Measurements from ENCODE around the gene DUSP18. TPM values are rescaled to one million over a fixed set of nuclear protein-coding genes. Genes with fewer than 3 reads are reported as not detected.

DUSP18 gene
- total and polyA plus RNA-seq, 2 of the 13 experiments (the other 11 are each of a cell fraction or from before 2014, with no cell fraction given) = 1.4 to 2.3 TPM

DNA sequence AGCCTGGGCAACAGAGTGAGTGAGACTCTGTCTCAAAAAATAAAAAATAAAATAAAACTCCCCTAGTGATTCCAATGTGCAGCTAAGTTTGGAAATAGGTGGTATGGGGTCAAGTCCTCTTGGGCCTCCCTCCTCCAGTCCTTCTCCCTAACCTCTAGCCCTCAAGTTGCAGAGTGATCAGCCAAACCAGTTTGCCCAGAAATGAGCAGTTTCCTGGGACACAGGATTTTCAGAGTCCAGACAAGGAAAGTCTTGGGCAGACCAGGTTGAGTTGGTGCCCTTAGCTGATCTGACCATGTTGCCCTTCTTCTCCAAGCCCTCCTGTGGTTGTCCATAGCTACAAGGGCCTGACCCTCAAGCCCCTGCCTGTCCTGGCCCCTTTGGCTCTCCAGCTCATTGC is 52.8 kb downstream of the DUSP18 start (continued):
- TF ChIP-seq, protein P1, sequence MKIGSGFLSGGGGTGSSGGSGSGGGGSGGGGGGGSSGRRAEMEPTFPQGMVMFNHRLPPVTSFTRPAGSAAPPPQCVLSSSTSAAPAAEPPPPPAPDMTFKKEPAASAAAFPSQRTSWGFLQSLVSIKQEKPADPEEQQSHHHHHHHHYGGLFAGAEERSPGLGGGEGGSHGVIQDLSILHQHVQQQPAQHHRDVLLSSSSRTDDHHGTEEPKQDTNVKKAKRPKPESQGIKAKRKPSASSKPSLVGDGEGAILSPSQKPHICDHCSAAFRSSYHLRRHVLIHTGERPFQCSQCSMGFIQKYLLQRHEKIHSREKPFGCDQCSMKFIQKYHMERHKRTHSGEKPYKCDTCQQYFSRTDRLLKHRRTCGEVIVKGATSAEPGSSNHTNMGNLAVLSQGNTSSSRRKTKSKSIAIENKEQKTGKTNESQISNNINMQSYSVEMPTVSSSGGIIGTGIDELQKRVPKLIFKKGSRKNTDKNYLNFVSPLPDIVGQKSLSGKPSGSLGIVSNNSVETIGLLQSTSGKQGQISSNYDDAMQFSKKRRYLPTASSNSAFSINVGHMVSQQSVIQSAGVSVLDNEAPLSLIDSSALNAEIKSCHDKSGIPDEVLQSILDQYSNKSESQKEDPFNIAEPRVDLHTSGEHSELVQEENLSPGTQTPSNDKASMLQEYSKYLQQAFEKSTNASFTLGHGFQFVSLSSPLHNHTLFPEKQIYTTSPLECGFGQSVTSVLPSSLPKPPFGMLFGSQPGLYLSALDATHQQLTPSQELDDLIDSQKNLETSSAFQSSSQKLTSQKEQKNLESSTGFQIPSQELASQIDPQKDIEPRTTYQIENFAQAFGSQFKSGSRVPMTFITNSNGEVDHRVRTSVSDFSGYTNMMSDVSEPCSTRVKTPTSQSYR (CRISPR knock-in tag; IDR thresholded peaks at IDR 0.05; ENCODE audit: borderline replicate concordance) = no peak

DNA sequence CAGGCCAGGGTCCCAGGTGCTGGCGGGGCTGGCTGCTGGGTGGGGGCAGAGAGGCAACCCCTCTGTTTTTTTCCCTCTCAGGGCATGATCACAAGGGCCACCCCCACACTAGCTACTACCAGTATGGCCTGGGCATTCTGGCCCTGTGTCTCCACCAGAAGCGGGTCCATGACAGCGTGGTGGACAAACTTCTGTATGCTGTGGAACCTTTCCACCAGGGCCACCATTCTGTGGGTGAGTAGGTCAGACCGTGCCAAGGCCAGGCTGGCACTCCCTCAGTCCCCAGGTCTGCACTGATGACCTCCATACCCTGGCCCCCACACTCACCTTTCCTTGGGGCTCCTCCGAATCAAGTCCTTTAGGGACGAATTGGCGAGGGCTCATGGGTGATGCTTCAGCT is 53.4 kb downstream of the DUSP18 start:
- ChIA-PET CTCF (ENCODE audit: low intra/inter-chr PET ratio, low total read pairs) (no interaction called here), POLR2A (no interaction called here)
- Histone ChIP-seq H3K79me2 (ENCODE audit: insufficient read depth, low read length) (no peaks in the 10 kb centered on the region), H2AFZ (ENCODE audit: low read length) (no peak overlapping the region), H3K4me3 (replicated peaks in 1 of 3; ENCODE audit: insufficient read depth in 1 of 3, low read depth in 2 of 3, low read length in 3 of 3) (no peak overlapping the region), H3K27me3 (ENCODE audit: control insufficient read depth in 1 of 2, insufficient read depth in 2 of 2, low read length in 2 of 2) (no peaks in the 10 kb centered on the region; a peak in 2 of 5 replicates), H3K9me3 (ENCODE audit: low read length) (no peaks in the 10 kb centered on the region), H3K4me2 (ENCODE audit: low read depth, low read length) (no peak overlapping the region), H4K20me1 (ENCODE audit: insufficient read depth, low read length) (no peaks in the 10 kb centered on the region), H3K27ac (ENCODE audit: extremely low read length, insufficient read depth, low read length) (no peak overlapping the region), H3K4me1 (ENCODE audit: insufficient read depth, low read length) (peaks cover 22% of the 10 kb centered on the region), H3K9ac (ENCODE audit: insufficient read depth, low read depth, low read length) (no peak overlapping the region), H3K36me3 (replicated peaks in 1 of 2; ENCODE audit: control insufficient read depth in 1 of 2, insufficient read depth in 2 of 2, low read length in 2 of 2) (no peaks in the 10 kb centered on the region)
- intact Hi-C loops (cut with micrococcal nuclease; ENCODE audit: unreplicated experiment) (no loop called here), in situ Hi-C loops (cut with HindIII; ENCODE audit: extremely low pct_ligation_motif_present, low pct_unique_long_range_greater_than_20kb) (no loop called here)
- whole genome bisulfite sequencing (ENCODE audit: low lambda C conversion rate) = 48% methylated on average over 3 of the region's 7 CpGs
- FAIRE-seq (no peak), DNase-seq (ENCODE audit: low spot score) (no peak), ATAC-seq (no peak)
- TF ChIP-seq BRCA1 (CRISPR knock-in tag; IDR thresholded peaks at IDR 0.05) (no peak), CREB1 (IDR thresholded peaks at IDR 0.05) (no peak), CREB1 (CRISPR knock-in tag; IDR thresholded peaks at IDR 0.05) (no peak), SRY (CRISPR knock-in tag; IDR thresholded peaks at IDR 0.05) (no peak)
- TF ChIP-seq, protein P2, sequence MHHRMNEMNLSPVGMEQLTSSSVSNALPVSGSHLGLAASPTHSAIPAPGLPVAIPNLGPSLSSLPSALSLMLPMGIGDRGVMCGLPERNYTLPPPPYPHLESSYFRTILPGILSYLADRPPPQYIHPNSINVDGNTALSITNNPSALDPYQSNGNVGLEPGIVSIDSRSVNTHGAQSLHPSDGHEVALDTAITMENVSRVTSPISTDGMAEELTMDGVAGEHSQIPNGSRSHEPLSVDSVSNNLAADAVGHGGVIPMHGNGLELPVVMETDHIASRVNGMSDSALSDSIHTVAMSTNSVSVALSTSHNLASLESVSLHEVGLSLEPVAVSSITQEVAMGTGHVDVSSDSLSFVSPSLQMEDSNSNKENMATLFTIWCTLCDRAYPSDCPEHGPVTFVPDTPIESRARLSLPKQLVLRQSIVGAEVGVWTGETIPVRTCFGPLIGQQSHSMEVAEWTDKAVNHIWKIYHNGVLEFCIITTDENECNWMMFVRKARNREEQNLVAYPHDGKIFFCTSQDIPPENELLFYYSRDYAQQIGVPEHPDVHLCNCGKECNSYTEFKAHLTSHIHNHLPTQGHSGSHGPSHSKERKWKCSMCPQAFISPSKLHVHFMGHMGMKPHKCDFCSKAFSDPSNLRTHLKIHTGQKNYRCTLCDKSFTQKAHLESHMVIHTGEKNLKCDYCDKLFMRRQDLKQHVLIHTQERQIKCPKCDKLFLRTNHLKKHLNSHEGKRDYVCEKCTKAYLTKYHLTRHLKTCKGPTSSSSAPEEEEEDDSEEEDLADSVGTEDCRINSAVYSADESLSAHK (CRISPR knock-in tag; IDR thresholded peaks at IDR 0.05; ENCODE audit: borderline replicate concordance) = no peak
- TF ChIP-seq, protein P3, sequence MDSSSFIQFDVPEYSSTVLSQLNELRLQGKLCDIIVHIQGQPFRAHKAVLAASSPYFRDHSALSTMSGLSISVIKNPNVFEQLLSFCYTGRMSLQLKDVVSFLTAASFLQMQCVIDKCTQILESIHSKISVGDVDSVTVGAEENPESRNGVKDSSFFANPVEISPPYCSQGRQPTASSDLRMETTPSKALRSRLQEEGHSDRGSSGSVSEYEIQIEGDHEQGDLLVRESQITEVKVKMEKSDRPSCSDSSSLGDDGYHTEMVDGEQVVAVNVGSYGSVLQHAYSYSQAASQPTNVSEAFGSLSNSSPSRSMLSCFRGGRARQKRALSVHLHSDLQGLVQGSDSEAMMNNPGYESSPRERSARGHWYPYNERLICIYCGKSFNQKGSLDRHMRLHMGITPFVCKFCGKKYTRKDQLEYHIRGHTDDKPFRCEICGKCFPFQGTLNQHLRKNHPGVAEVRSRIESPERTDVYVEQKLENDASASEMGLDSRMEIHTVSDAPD (CRISPR knock-in tag; IDR thresholded peaks at IDR 0.05) = no peak
- BruUV-seq (replicated peaks) = no TSS peak
